ENCODE measurements around the gene BHLHE23.

BHLHE23 gene

GRCh38 chr20:63051911-63052310 lies 45.1 kb upstream of the BHLHE23 start:
- no peak for DNase-seq (ENCODE audit: low read depth)
- TF ChIP-seq, protein P1, sequence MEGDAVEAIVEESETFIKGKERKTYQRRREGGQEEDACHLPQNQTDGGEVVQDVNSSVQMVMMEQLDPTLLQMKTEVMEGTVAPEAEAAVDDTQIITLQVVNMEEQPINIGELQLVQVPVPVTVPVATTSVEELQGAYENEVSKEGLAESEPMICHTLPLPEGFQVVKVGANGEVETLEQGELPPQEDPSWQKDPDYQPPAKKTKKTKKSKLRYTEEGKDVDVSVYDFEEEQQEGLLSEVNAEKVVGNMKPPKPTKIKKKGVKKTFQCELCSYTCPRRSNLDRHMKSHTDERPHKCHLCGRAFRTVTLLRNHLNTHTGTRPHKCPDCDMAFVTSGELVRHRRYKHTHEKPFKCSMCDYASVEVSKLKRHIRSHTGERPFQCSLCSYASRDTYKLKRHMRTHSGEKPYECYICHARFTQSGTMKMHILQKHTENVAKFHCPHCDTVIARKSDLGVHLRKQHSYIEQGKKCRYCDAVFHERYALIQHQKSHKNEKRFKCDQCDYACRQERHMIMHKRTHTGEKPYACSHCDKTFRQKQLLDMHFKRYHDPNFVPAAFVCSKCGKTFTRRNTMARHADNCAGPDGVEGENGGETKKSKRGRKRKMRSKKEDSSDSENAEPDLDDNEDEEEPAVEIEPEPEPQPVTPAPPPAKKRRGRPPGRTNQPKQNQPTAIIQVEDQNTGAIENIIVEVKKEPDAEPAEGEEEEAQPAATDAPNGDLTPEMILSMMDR (conservative IDR thresholded peaks at IDR 0.05; ENCODE audit: low read length): no peak

GRCh38 chr20:63051186-63051860 lies 44.6 kb upstream of the BHLHE23 start:
- TF ChIP-seq, protein P1 (conservative IDR thresholded peaks at IDR 0.05; ENCODE audit: low read length): no peak
- DNase-seq (ENCODE audit: low read depth): no peak
- no peak overlapping the region for H3K4me3 ChIP-seq (ENCODE audit: low read length)

More at GRCh38 chr20:63051911-63052310, 45.1 kb upstream of the BHLHE23 start:
- no peak overlapping the region for H3K4me3 ChIP-seq (ENCODE audit: low read length)

- no peak for DNase-seq (ENCODE audit: low read depth)
- TF ChIP-seq, protein P1 (conservative IDR thresholded peaks at IDR 0.05; ENCODE audit: low read length): no peak
- no peak overlapping the region for H3K4me3 ChIP-seq (ENCODE audit: low read length)
Observed at GRCh38 chr20:63050406-63050805, 43.6 kb upstream of the BHLHE23 start.

GRCh38 chr20:63049561-63050221 lies 42.9 kb upstream of the BHLHE23 start:
- H3K4me3 ChIP-seq (ENCODE audit: low read length): no peak overlapping the region
- TF ChIP-seq, protein P1 (conservative IDR thresholded peaks at IDR 0.05; ENCODE audit: low read length): no peak
- DNase-seq (ENCODE audit: low read depth): no peak

GRCh38 chr20:63049191-63049518 lies 42.4 kb upstream of the BHLHE23 start:
- H3K4me3 ChIP-seq (ENCODE audit: low read length): no peak overlapping the region
- DNase-seq (ENCODE audit: low read depth): no peak
- TF ChIP-seq, protein P1 (conservative IDR thresholded peaks at IDR 0.05; ENCODE audit: low read length): no peak

DNA sequence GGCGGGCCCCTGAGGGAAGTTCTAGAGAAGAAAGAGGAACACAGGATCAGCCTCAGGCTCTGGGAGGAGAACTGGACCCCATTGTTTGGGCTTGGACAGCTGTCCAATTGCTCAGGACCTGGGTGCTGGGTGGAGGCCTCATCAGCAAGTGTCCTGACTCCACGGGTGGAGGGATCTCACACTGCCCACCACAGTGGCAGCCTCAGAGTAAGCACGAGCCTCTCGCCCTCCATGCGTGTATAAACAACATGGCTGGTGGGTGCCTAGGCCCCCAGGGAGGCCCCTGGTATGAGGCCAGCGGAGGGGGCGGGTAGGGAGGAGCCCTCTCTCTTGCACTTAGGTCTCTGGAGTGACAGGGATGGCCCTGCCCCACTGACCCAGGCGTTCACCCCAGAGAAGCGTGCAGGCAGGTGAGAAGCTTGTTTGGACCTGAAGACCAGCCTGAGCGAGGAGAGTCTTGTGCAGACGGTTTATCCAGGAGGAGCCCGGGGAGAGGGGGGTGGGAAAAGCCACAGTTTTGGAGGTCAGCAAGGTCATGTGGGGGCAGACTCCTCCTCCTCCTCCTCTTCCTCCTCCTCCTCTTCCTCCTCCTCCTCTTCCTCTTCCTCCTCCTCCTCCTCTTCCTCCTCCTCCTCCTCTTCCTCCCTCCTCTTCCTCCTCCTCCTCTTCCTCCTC lies 41.9 kb upstream of the BHLHE23 start:
- no peak overlapping the region for H3K4me3 ChIP-seq (ENCODE audit: low read length)
- DNase-seq (ENCODE audit: low read depth): no peak
- TF ChIP-seq, protein P1 (conservative IDR thresholded peaks at IDR 0.05; ENCODE audit: low read length): no peak

Data from AG10803 (cell line).